HEK293 (cell line): ENCODE results near the gene ATF7IP2.

ENCODE experiments used
- CTCF ChIA-PET: fragments of 350-600 bp; formaldehyde crosslinking; extraction: SDS; loops from one replicate; lab custom pipeline; 2021; ENCODE audit warnings: antibody characterized with exemption; lab: Yijun Ruan, JAX
- POLR2A ChIA-PET: fragments of 300-600 bp; formaldehyde crosslinking; extraction: SDS; loops from one replicate; lab custom pipeline; 2020; ENCODE audit warnings: antibody characterized with exemption, inconsistent platforms; lab: Yijun Ruan, JAX
- H3K27ac ChIP-seq: fragments of 200-500 bp; sonication (Bioruptor generic); 2 replicates; pipeline ENCODE4 v1.5.1; 2014; ENCODE audit warnings: low read depth, low read length, control low read depth, inconsistent platforms; ENCODE audit errors: extremely low read depth
- H3K36me3 ChIP-seq, 2 experiments: fragments of 200-500 bp in 1 of 2; sonication (Bioruptor generic) in 1 of 2; 1 replicate in 1 of 2; 2 replicates in 1 of 2; pipeline ENCODE4 v1.5.1; 2014 to 2017; ENCODE audit warnings: inconsistent platforms in 2 of 2, low read length in 2 of 2; ENCODE audit not compliant: control insufficient read depth in 2 of 2, insufficient read depth in 1 of 2
- H3K4me1 ChIP-seq: fragments of 200-500 bp; sonication (Bioruptor generic); 2 replicates; pipeline ENCODE4 v1.5.1; 2014; ENCODE audit warnings: mild to moderate bottlenecking, low read length, inconsistent platforms; ENCODE audit not compliant: control insufficient read depth, insufficient read depth
- H3K4me3 ChIP-seq: 2 replicates; pipeline ENCODE4 v1.5.1; 2011; ENCODE audit warnings: low read depth, mild to moderate bottlenecking, control low read depth, low read length, moderate library complexity
- H3K9me3 ChIP-seq: fragments of 200-500 bp; sonication (Bioruptor generic); 2 replicates; pipeline ENCODE4 v1.5.1; 2014; ENCODE audit warnings: low read depth, low read length, inconsistent platforms; ENCODE audit not compliant: control insufficient read depth, insufficient read depth
- PRDM10 ChIP-seq: fragments of 450-650 bp; formaldehyde crosslinking; IDR thresholded peaks from 2 replicates; pipeline ENCODE4 v1.5.1; 2016; ENCODE audit warnings: missing biosample characterization, missing genetic modification characterization
- ZBTB17 ChIP-seq: fragments of 450-650 bp; formaldehyde crosslinking; IDR thresholded peaks from 2 replicates; pipeline ENCODE4 v1.5.1; 2016; ENCODE audit warnings: missing biosample characterization, missing genetic modification characterization
- ZNF132 ChIP-seq: fragments of 450-650 bp; formaldehyde crosslinking; IDR thresholded peaks from 2 replicates; pipeline ENCODE4 v1.5.1; 2017; ENCODE audit warnings: missing biosample characterization, missing genetic modification characterization, borderline replicate concordance
- ZNF140 ChIP-seq: fragments of 450-650 bp; formaldehyde crosslinking; IDR thresholded peaks from 2 replicates; pipeline ENCODE4 v1.5.1; 2016; ENCODE audit warnings: missing biosample characterization, missing genetic modification characterization
- ZNF148 ChIP-seq: fragments of 450-650 bp; formaldehyde crosslinking; IDR thresholded peaks from 2 replicates; pipeline ENCODE4 v1.5.0; 2017; ENCODE audit warnings: missing biosample characterization, missing genetic modification characterization, borderline replicate concordance
- ZNF169 ChIP-seq: fragments of 450-650 bp; formaldehyde crosslinking; IDR thresholded peaks from 2 replicates; pipeline ENCODE4 v1.5.1; 2016; ENCODE audit warnings: missing biosample characterization, missing genetic modification characterization
- ZNF26 ChIP-seq: fragments of 450-650 bp; formaldehyde crosslinking; IDR thresholded peaks from 2 replicates; pipeline ENCODE4 v1.5.1; 2016; ENCODE audit warnings: missing biosample characterization, missing genetic modification characterization
- ZNF433 ChIP-seq: fragments of 450-650 bp; formaldehyde crosslinking; IDR thresholded peaks from 2 replicates; pipeline ENCODE4 v1.5.1; 2016; ENCODE audit warnings: missing biosample characterization, missing genetic modification characterization, low read depth
- ZNF48 ChIP-seq: fragments of 450-650 bp; formaldehyde crosslinking; IDR thresholded peaks from 2 replicates; pipeline ENCODE4 v1.5.1; 2016; ENCODE audit warnings: missing biosample characterization, missing genetic modification characterization
- ZNF510 ChIP-seq: fragments of 450-650 bp; formaldehyde crosslinking; IDR thresholded peaks from 2 replicates; pipeline ENCODE4 v1.5.1; 2018; ENCODE audit warnings: mild to moderate bottlenecking, missing genetic modification characterization, missing biosample characterization; ENCODE audit not compliant: insufficient replicate concordance
- ZNF544 ChIP-seq: fragments of 450-650 bp; formaldehyde crosslinking; IDR thresholded peaks from 2 replicates; pipeline ENCODE4 v1.5.0; 2017; ENCODE audit warnings: missing biosample characterization, missing genetic modification characterization
- ZNF555 ChIP-seq: fragments of 450-650 bp; formaldehyde crosslinking; conservative IDR thresholded peaks from 2 replicates; pipeline ENCODE4 v1.5.1; 2017; ENCODE audit warnings: missing biosample characterization, mild to moderate bottlenecking, missing genetic modification characterization, inconsistent platforms
- ZNF558 ChIP-seq: fragments of 450-650 bp; formaldehyde crosslinking; IDR thresholded peaks from 2 replicates; pipeline ENCODE4 v1.5.1; 2016; ENCODE audit warnings: missing biosample characterization, missing genetic modification characterization
- ZNF623 ChIP-seq: fragments of 450-650 bp; formaldehyde crosslinking; IDR thresholded peaks from 2 replicates; pipeline ENCODE4 v1.5.1; 2016; ENCODE audit warnings: missing biosample characterization, missing genetic modification characterization
- ZNF624 ChIP-seq: fragments of 450-650 bp; formaldehyde crosslinking; IDR thresholded peaks from 2 replicates; pipeline ENCODE4 v1.5.1; 2017; ENCODE audit warnings: missing biosample characterization, missing genetic modification characterization
- ZNF701 ChIP-seq: fragments of 450-650 bp; formaldehyde crosslinking; IDR thresholded peaks from 2 replicates; pipeline ENCODE4 v1.5.1; 2016; ENCODE audit warnings: missing biosample characterization, missing genetic modification characterization
- ZNF785 ChIP-seq: fragments of 450-650 bp; formaldehyde crosslinking; IDR thresholded peaks from 2 replicates; pipeline ENCODE4 v1.5.1; 2016; ENCODE audit warnings: missing biosample characterization, missing genetic modification characterization

ATF7IP2 gene

GRCh38 chr16:10500582-10500981, 114.7 kb downstream of the ATF7IP2 start:
- H3K4me3 ChIP-seq = no peak overlapping the region
- CTCF ChIA-PET = interaction anchor here (0.7 to 1.3 kb wide), 2 partner anchors 9 to 91 kb away, joined by 3 read pairs; no protein-coding TSS in a partner anchor
- H3K27ac ChIP-seq = no peak overlapping the region
- POLR2A ChIA-PET = no interaction called here
- TF ChIP-seq ZNF510 (tag by site-specific recombination) (no peak), ZNF624 (tag by site-specific recombination) (no peak), ZNF701 (no peak), PRDM10 (tag by site-specific recombination) (no peak), ZNF140 (tag by site-specific recombination) (no peak), ZNF558 (tag by site-specific recombination) (no peak), ZNF148 (tag by site-specific recombination) (no peak), ZNF169 (no peak), ZNF544 (no peak), ZNF623 (tag by site-specific recombination) (no peak), ZBTB17 (tag by site-specific recombination) (no peak), ZNF48 (tag by site-specific recombination) (no peak), ZNF785 (tag by site-specific recombination) (no peak)
- no peaks in the 10 kb centered on the region for H3K36me3 ChIP-seq
- no peaks in the 10 kb centered on the region for H3K9me3 ChIP-seq
- H3K4me1 ChIP-seq = no peaks in the 10 kb centered on the region

GRCh38 chr16:10501016-10501607, 115.3 kb downstream of the ATF7IP2 start:
- ChIA-PET POLR2A (no interaction called here), CTCF (interaction anchor here (0.6 to 1.3 kb wide), 3 partner anchors 8 to 482 kb away, joined by 3 read pairs; no protein-coding TSS in a partner anchor)
- no peaks in the 10 kb centered on the region for H3K4me1 ChIP-seq
- TF ChIP-seq ZNF132 (tag by site-specific recombination) (no peak), ZNF26 (tag by site-specific recombination) (no peak), ZNF433 (tag by site-specific recombination) (no peak), ZNF555 (tag by site-specific recombination) (no peak)
- H3K36me3 ChIP-seq = no peaks in the 10 kb centered on the region
- no peak overlapping the region for H3K4me3 ChIP-seq
- H3K27ac ChIP-seq = no peak overlapping the region
- H3K9me3 ChIP-seq = no peaks in the 10 kb centered on the region
